ACC112 (cell line): ENCODE measurements around the gene DNPEP.

Experiments
- H2AFZ ChIP-seq: fragments of 200-600 bp; sonication (generic); one replicate; pipeline ENCODE4 v1.6.0; 2017; ENCODE audit warnings: antibody characterized with exemption, low read length; ENCODE audit not compliant: unreplicated experiment
- H3K27ac ChIP-seq: fragments of 200-600 bp; sonication (generic); 2 replicates; pipeline ENCODE4 v1.5.1; 2014; ENCODE audit warnings: low read depth, mild to moderate bottlenecking, antibody characterized with exemption, low read length, moderate library complexity
- H3K27me3 ChIP-seq: fragments of 200-600 bp; sonication (generic); 2 replicates; pipeline ENCODE4 v1.6.1; 2014; ENCODE audit warnings: mild to moderate bottlenecking, antibody characterized with exemption, low read length, moderate library complexity, mixed read lengths; ENCODE audit not compliant: insufficient read depth
- H3K36me3 ChIP-seq: fragments of 200-600 bp; sonication (generic); 2 replicates; pipeline ENCODE4 v1.6.1; 2016; ENCODE audit warnings: mild to moderate bottlenecking, antibody characterized with exemption, low read length, moderate library complexity, mixed read lengths; ENCODE audit not compliant: insufficient read depth
- H3K4me1 ChIP-seq: fragments of 200-600 bp; sonication (generic); one replicate; pipeline ENCODE4 v1.6.1; 2016; ENCODE audit warnings: low read length, mixed read lengths; ENCODE audit not compliant: insufficient read depth, unreplicated experiment, control insufficient read depth
- H3K4me3 ChIP-seq: fragments of 200-600 bp; sonication (generic); 2 replicates; pipeline ENCODE4 v1.5.1; 2014; ENCODE audit warnings: mild to moderate bottlenecking, low read depth, low read length
- H3K79me2 ChIP-seq: fragments of 200-600 bp; sonication (generic); one replicate; pipeline ENCODE4 v1.6.0; 2016; ENCODE audit warnings: low read length; ENCODE audit not compliant: control insufficient read depth, unreplicated experiment, insufficient read depth

DNPEP gene

DNA sequence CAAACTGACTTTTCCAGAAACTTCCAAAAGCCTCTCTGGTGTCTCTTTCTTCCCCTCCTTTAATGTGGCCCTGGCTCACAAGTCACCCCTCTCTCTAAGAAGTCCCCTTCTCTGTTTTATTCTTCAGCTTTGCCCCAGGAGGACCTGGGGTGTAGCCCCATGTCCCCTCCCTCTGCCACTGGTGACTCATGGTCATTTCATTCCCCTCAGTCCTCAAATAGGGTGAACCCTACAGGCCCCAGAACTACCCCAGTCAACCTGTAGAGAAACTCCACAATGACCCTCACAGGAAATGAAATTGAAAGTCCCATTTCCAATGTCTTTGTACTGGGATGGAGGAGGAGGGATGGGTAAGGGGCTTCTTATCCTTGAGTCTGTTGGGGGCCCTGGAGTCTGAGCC lies 40.8 kb upstream of the DNPEP start:
- no peaks in the 10 kb centered on the region for H3K27me3 ChIP-seq
- H2AFZ ChIP-seq: no peak overlapping the region
- H3K4me3 ChIP-seq: no peak overlapping the region
- H3K36me3 ChIP-seq: no peaks in the 10 kb centered on the region
- H3K27ac ChIP-seq: no peak overlapping the region
- no peaks in the 10 kb centered on the region for H3K4me1 ChIP-seq
- no peaks in the 10 kb centered on the region for H3K79me2 ChIP-seq

DNA sequence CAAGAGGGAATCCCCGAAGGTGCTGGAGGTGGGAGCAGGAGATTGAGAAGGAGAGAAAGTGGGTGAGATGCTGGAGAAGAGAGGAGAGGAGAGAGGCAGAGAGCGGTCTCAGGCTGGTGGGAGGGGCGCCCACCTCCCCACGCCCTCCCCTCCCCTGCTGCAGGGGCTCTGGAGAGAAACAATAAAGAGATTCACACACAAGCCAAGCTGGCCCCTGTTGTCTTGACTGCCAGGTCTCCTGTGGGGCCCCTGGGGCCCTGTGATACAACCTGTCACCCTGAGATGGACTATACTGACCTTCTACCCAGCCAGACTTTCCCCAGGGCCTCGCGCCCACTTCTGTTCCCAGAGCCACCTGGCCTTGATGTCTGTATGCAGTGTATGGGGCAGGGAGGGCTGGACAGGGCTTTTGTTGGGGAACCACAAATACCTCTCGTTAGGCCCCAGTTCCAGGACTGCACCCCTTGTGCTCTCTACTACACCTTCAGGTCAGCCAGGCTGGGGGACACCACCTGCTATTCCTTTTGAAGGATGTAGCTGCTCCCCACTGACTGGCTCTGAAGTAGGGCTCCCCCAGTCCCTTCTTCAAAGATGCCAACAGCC lies 38.9 kb upstream of the DNPEP start:
- Histone ChIP-seq H2AFZ (no peak overlapping the region), H3K36me3 (no peaks in the 10 kb centered on the region), H3K79me2 (no peaks in the 10 kb centered on the region), H3K27ac (no peak overlapping the region), H3K27me3 (no peaks in the 10 kb centered on the region), H3K4me1 (no peaks in the 10 kb centered on the region), H3K4me3 (no peak overlapping the region)

DNA sequence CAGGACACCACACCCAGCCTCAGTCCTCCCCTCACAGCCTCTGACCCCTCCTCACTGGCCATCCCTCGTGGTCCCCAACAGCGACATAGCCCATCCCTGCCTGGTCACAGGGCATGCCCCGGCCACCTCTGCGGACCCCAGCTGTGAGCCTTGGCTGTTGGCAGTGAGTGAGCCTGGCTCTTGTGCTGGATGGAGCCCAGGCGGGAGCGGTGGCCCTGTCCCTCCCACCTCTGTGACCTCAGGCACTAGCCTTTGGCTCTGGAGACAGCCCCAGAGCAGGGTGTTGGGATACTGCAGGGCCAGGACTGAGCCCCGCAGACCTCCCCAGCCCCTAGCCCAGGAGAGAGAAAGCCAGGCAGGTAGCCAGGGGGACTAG lies 38.3 kb upstream of the DNPEP start:
- no peaks in the 10 kb centered on the region for H3K4me1 ChIP-seq
- no peaks in the 10 kb centered on the region for H3K79me2 ChIP-seq
- no peaks in the 10 kb centered on the region for H3K36me3 ChIP-seq
- H3K4me3 ChIP-seq: no peak overlapping the region
- H3K27me3 ChIP-seq: no peaks in the 10 kb centered on the region
- no peak overlapping the region for H3K27ac ChIP-seq
- no peak overlapping the region for H2AFZ ChIP-seq

DNA sequence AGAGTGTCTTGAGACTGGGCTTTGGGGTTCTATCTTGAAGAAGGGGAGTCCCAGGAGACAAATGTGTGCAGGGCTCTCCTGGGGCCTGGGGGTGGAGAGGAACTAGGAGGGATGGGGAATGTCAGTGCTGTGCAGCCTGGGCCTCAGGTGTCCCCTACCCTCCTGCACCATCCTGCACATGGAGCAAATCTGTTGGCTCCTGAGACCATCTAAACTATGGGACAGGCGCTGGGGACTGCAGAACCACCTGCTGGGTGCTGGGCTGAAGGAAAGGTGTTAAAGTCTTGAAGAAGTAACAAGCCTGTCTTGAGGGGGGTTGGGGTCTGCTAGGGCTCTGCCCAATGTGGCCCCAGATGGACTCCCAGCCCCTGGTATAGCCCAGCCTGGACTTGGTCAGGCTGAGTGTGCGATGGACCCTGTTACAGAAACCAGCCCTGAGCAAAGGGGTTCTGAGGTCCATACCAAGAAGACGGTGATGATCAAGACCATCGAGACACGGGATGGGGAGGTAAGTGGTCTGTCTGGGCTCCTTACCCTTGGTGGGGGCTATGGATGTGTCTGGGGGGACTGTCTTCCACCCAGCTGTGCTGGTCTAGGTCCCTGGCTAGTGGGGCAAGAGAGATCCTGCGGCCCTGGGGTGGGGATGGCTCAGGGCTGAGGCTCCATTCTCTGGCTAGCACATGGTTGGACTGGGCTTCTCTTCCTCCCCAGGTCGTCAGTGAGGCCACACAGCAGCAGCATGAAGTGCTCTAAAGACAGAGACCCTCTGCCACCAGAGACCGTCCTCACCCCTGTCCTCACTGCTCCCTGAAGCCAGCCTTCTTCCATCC lies 37.7 kb upstream of the DNPEP start:
- no peaks in the 10 kb centered on the region for H3K27me3 ChIP-seq
- H3K79me2 ChIP-seq: no peaks in the 10 kb centered on the region
- H3K4me1 ChIP-seq: no peaks in the 10 kb centered on the region
- H3K36me3 ChIP-seq: no peaks in the 10 kb centered on the region
- no peak overlapping the region for H2AFZ ChIP-seq
- H3K27ac ChIP-seq: no peak overlapping the region
- no peak overlapping the region for H3K4me3 ChIP-seq

DNA sequence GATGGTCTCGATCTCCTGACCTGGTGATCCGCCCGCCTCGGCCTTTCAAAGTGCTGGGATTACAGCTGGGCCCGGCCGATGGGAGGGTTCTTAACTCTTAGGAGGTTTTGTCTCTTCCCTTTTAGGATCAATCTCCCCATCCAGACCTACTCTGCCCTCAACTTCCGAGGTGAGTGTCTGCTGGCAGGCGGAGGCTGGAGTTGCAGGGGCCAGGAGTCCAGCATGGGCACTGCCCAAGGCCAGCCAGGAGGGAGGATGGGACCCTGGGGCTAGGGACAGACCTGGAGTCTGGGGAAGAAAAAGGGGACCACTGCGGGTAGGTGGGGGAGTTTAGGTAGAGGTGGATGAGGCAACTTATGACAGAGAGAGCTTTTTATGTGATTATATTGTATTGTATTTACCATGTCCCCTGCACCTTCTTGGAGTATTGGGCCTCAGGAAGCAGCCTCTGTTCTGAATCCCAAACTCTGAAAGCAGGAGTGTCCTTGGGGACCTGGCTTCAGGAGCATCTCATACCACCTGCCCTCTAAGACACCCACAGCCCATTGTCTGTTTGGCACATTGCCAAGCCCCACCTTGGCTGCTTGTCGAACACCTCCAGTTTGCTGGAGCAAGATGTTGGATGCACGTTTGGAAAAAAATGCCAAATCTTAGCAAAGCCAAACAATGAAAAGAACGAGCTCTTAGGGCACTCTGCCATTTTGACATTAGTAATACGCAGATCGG lies 36.1 kb upstream of the DNPEP start:
- H2AFZ ChIP-seq: no peak overlapping the region
- H3K27ac ChIP-seq: peak overlapping the region; percentile 37

DNA sequence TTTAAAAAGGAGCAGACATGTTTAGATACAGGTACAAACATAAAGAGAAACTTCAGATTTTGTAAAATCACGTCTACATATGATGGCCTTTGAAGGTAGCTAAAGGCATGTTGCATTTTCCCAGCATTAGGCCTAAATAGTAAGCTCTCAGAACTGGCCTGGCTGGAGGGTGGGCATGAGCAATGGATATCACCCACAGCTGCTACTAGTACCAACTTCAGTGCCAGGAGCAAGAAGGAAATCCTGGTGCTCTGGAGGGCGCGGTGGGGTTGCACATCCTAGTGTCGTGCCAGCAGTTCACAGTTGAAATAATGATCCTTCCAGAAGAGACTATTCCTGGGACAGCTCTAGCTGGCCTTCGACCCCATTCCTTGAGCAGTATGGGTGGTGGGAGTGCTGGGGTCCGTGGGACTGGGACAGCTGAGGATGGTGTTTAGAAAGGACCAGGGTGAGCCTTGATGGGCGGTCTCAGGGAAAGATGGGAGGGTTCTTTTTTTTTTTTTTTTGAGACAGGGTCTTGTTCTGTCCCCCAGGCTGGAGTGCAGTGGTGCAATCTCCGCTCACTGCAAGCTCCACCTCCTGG lies 35.3 kb upstream of the DNPEP start:
- H3K27ac ChIP-seq: no peak overlapping the region
- no peak overlapping the region for H3K4me3 ChIP-seq
- H2AFZ ChIP-seq: no peak overlapping the region
- no peaks in the 10 kb centered on the region for H3K36me3 ChIP-seq
- H3K4me1 ChIP-seq: no peaks in the 10 kb centered on the region
- H3K79me2 ChIP-seq: no peaks in the 10 kb centered on the region
- peaks cover 12% of the 10 kb centered on the region; the same call in 1 of the 2 replicates for H3K27me3 ChIP-seq

More for the DNA sequence above, 36.1 kb upstream of the DNPEP start:
- Histone ChIP-seq H3K79me2 (no peaks in the 10 kb centered on the region), H3K4me1 (no peaks in the 10 kb centered on the region), H3K4me3 (no peak overlapping the region), H3K36me3 (no peaks in the 10 kb centered on the region), H3K27me3 (peaks cover 4% of the 10 kb centered on the region; the same call in 1 of the 2 replicates)

DNA sequence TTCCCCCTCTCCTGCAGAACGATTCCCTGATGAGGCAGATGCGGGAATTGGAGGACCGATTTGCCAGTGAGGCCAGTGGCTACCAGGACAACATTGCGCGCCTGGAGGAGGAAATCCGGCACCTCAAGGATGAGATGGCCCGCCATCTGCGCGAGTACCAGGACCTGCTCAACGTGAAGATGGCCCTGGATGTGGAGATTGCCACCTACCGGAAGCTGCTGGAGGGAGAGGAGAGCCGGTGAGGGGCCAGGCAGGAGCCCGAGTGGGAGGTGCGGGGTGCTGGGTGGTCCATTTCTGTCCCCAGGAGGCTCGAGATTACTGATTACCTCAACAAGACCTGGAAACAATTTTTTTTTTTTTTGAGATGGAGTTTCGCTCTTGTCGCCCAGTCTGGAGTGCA lies 33.6 kb upstream of the DNPEP start:
- H3K27me3 ChIP-seq: peaks cover 12% of the 10 kb centered on the region; the same call in 1 of the 2 replicates
- H3K79me2 ChIP-seq: no peaks in the 10 kb centered on the region
- no peak overlapping the region for H2AFZ ChIP-seq
- H3K36me3 ChIP-seq: no peaks in the 10 kb centered on the region
- no peaks in the 10 kb centered on the region for H3K4me1 ChIP-seq
- H3K4me3 ChIP-seq: no peak overlapping the region
- H3K27ac ChIP-seq: no peak overlapping the region

DNA sequence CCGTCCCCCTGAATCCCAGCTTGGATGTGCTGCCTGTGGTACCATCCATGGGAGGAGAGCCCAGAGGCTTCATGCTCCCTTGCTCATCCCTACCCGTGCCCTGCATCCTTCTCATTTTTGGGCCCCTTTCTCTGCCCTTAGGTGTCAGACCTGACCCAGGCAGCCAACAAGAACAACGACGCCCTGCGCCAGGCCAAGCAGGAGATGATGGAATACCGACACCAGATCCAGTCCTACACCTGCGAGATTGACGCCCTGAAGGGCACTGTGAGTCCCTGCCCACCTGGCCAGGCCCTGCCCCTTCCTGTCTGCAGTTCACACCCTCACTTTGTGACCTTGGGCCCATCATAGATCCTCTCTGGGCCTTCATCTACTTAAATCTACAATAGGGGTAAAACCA lies 33.0 kb upstream of the DNPEP start:
- Histone ChIP-seq H3K4me1 (no peaks in the 10 kb centered on the region), H3K27ac (no peak overlapping the region), H3K4me3 (no peak overlapping the region), H3K79me2 (no peaks in the 10 kb centered on the region), H2AFZ (no peak overlapping the region), H3K36me3 (no peaks in the 10 kb centered on the region), H3K27me3 (peaks cover 12% of the 10 kb centered on the region; the same call in 1 of the 2 replicates)

DNA sequence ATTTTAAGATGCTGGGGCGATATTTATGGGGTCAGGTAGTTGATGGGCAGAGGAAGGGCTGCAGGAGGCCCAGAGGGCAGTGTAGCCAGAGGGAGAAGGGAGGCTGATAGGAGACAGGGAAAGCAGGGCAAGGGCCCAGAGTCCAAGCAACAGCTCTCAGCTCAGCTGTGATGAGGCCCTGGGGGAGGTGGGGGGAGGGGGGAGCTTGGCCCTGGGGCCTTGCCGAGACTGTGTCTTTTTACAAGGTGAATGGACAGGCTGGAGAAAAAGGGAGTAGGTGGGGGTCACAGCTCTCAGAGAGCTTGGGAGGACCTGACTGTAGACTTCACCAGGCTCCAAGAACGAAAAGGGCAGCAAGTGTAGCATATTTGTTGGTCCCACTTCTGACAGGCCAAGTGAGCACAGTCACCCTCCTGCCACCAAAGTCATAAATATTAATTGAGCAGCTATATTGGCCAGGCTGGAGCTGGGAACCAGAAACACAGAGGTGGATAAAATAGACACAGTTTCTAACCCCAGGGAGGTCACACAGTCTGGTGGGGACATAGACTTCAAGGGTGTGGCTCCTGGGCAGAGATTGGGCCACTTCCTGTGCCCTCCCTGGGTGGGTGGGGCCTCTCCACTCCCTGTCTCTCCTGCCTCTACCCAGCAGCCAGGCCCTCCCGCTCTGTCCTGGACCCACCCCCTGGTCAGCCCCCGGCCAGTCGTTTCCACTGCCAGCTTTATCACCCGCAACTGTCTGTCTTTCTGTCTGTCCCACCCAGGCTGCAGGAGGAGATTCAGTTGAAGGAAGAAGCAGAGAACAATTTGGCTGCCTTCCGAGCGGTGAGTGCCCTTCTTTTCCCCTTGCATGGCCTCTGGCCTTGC lies 31.9 kb upstream of the DNPEP start:
- no peaks in the 10 kb centered on the region for H3K4me1 ChIP-seq
- no peak overlapping the region for H2AFZ ChIP-seq
- H3K4me3 ChIP-seq: no peak overlapping the region
- no peaks in the 10 kb centered on the region for H3K36me3 ChIP-seq
- no peak overlapping the region for H3K27ac ChIP-seq
- H3K79me2 ChIP-seq: no peaks in the 10 kb centered on the region
- peaks cover 12% of the 10 kb centered on the region; the same call in 1 of the 2 replicates for H3K27me3 ChIP-seq

DNA sequence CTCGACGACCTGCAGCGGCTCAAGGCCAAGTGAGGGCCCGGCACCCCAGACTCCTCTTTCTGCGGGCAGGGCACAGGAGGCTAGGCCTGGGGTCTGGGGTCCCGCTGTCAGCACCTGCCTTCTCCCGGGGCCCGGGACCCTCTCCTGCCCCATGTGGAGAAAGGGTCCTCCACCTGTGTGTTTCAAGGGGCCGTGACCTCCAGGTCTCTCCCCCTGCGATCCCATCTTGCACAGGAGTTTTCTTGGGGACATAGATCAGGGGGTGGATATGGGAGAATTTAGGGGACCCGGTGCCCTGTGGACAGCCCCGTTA lies 31.3 kb upstream of the DNPEP start:
- Histone ChIP-seq H3K79me2 (no peaks in the 10 kb centered on the region), H3K27me3 (peaks cover 12% of the 10 kb centered on the region; the same call in 1 of the 2 replicates), H3K4me3 (no peak overlapping the region), H3K36me3 (no peaks in the 10 kb centered on the region), H3K27ac (no peak overlapping the region), H3K4me1 (no peaks in the 10 kb centered on the region), H2AFZ (no peak overlapping the region)
